IMR-90 (cell line): ENCODE measurements around the gene GTSE1. TPM values are rescaled to one million over a fixed set of nuclear protein-coding genes. Genes with fewer than 3 reads are reported as not detected.

Source experiments
- ATAC-seq: fragments of 200-7000 bp; cut with Tn5 transposase; 2 replicates; pipeline ENCODE4 v1.9.1; 2020; ENCODE audit warnings: low read depth, mild to moderate bottlenecking, moderate library complexity
- BruUV-seq: library from RNA; stranded (reverse); fragments of 400-500 nt; replicated peaks from 2 replicates; lab custom pipeline; 2021; lab: Mats Ljungman, UMichigan
- CTCF ChIA-PET: fragments of 300-600 bp; formaldehyde crosslinking; extraction: SDS; loops from one replicate; lab custom pipeline; 2021; ENCODE audit warnings: antibody characterized with exemption; lab: Yijun Ruan, JAX
- POLR2A ChIA-PET: fragments of 300-600 bp; sonication (Branson Sonifier 250); formaldehyde crosslinking; loops from one replicate; lab custom pipeline; 2022; ENCODE audit warnings: antibody characterized with exemption; ENCODE audit not compliant: unreplicated experiment; lab: Charles Lee
- DNase-seq: peaks from one replicate; pipeline ENCODE4 v3.0.0; 2013
- H2AFZ ChIP-seq: replicated peaks from 2 replicates; pipeline ENCODE3; 2013; ENCODE audit warnings: low read length, mild to moderate bottlenecking; ENCODE audit not compliant: poor library complexity
- H2AK5ac ChIP-seq: 2 replicates; pipeline ENCODE4 v1.6.1; 2013; ENCODE audit warnings: low read depth, low read length, inconsistent platforms
- H2AK9ac ChIP-seq: replicated peaks from 2 replicates; pipeline ENCODE3; 2013; ENCODE audit warnings: mild to moderate bottlenecking, low read depth, low read length, moderate library complexity; ENCODE audit not compliant: poor library complexity
- H2BK120ac ChIP-seq: 2 replicates; pipeline ENCODE4 v1.6.1; 2013; ENCODE audit warnings: low read depth, low read length, inconsistent platforms
- H2BK15ac ChIP-seq: 3 replicates; pipeline ENCODE4 v1.6.1; 2013; ENCODE audit warnings: low read depth, low read length, inconsistent platforms
- H2BK20ac ChIP-seq: 2 replicates; pipeline ENCODE4 v1.6.1; 2013; ENCODE audit warnings: low read depth, mild to moderate bottlenecking, inconsistent platforms, low read length, moderate library complexity
- H2BK5ac ChIP-seq: 2 replicates; pipeline ENCODE4 v1.6.1; 2013; ENCODE audit warnings: mild to moderate bottlenecking, low read depth, low read length, inconsistent platforms; ENCODE audit not compliant: poor library complexity, severe bottlenecking
- H3K14ac ChIP-seq: replicated peaks from 2 replicates; pipeline ENCODE4 v1.6.1; 2013; ENCODE audit warnings: low read depth, low read length, inconsistent platforms
- H3K18ac ChIP-seq: 2 replicates; pipeline ENCODE4 v1.6.1; 2013; ENCODE audit warnings: low read depth, low read length, control low read depth
- H3K23ac ChIP-seq: 2 replicates; pipeline ENCODE4 v1.6.1; 2013; ENCODE audit warnings: low read depth, low read length, inconsistent platforms
- H3K27ac ChIP-seq: 2 replicates; pipeline ENCODE4 v1.5.1; 2013; ENCODE audit warnings: mild to moderate bottlenecking, control low read depth, low read length; ENCODE audit not compliant: insufficient read depth
- H3K27me3 ChIP-seq: 2 replicates; pipeline ENCODE4 v1.6.1; 2013; ENCODE audit warnings: low read length; ENCODE audit not compliant: control insufficient read depth, insufficient read depth
- H3K36me3 ChIP-seq: 2 replicates; pipeline ENCODE4 v1.6.1; 2013; ENCODE audit warnings: low read length, mixed read lengths; ENCODE audit not compliant: control insufficient read depth, insufficient read depth
- H3K4ac ChIP-seq: 2 replicates; pipeline ENCODE4 v1.6.1; 2013; ENCODE audit warnings: low read depth, low read length, inconsistent platforms
- H3K4me1 ChIP-seq: 2 replicates; pipeline ENCODE4 v1.6.1; 2013; ENCODE audit warnings: low read length, mixed read lengths; ENCODE audit not compliant: control insufficient read depth, insufficient read depth
- H3K4me2 ChIP-seq: 2 replicates; pipeline ENCODE4 v1.6.1; 2013; ENCODE audit warnings: low read depth, mild to moderate bottlenecking, control low read depth, low read length, moderate library complexity
- H3K4me3 ChIP-seq: 2 replicates; pipeline ENCODE4 v1.5.1; 2013; ENCODE audit warnings: low read depth, mild to moderate bottlenecking, control low read depth, low read length, moderate library complexity; ENCODE audit not compliant: insufficient read depth
- H3K56ac ChIP-seq: 2 replicates; pipeline ENCODE4 v1.6.1; 2013; ENCODE audit warnings: low read length, inconsistent platforms; ENCODE audit not compliant: insufficient read depth; ENCODE audit errors: extremely low read depth
- H3K79me1 ChIP-seq, 2 experiments: 2 replicates each; pipeline ENCODE4 v1.6.1; 2013; ENCODE audit warnings: low read length in 2 of 2, inconsistent platforms in 1 of 2, low read depth in 1 of 2
- H3K9ac ChIP-seq: 2 replicates; pipeline ENCODE4 v1.6.1; 2013; ENCODE audit warnings: low read depth, low read length, control low read depth
- H3K9me1 ChIP-seq: 2 replicates; pipeline ENCODE4 v1.6.1; 2013; ENCODE audit warnings: low read length, inconsistent platforms; ENCODE audit not compliant: insufficient read depth
- H3K9me3 ChIP-seq: 2 replicates; pipeline ENCODE4 v1.6.1; 2013; ENCODE audit warnings: low read length; ENCODE audit not compliant: control insufficient read depth, insufficient read depth
- H4K20me1 ChIP-seq: 2 replicates; pipeline ENCODE4 v1.6.1; 2013; ENCODE audit warnings: low read length, inconsistent platforms; ENCODE audit not compliant: insufficient read depth
- H4K5ac ChIP-seq: 2 replicates; pipeline ENCODE4 v1.6.1; 2013; ENCODE audit warnings: mild to moderate bottlenecking, low read depth, low read length, control low read depth
- H4K8ac ChIP-seq, 2 experiments: 2 replicates each; pipeline ENCODE4 v1.6.1; 2013; ENCODE audit warnings: low read depth in 2 of 2, low read length in 2 of 2, control low read depth in 1 of 2, inconsistent platforms in 1 of 2
- H4K91ac ChIP-seq: 2 replicates; pipeline ENCODE4 v1.6.1; 2013; ENCODE audit warnings: low read depth, low read length, inconsistent platforms; ENCODE audit not compliant: insufficient read depth
- BHLHE40 ChIP-seq: fragments of 150-350 bp; IDR thresholded peaks from 2 replicates; pipeline ENCODE4 v1.6.1; 2016; ENCODE audit warnings: mild to moderate bottlenecking, low read depth, low read length
- CHD1 ChIP-seq: IDR thresholded peaks from 2 replicates; pipeline ENCODE4 v1.6.1; 2012; ENCODE audit warnings: low read depth, low read length, improper control_type of control experiment
- CTCF ChIP-seq: conservative IDR thresholded peaks from 2 replicates; pipeline ENCODE4 v1.5.1; 2012; ENCODE audit warnings: mild to moderate bottlenecking, low read depth, low read length, improper control_type of control experiment
- SMC3 ChIP-seq: fragments of 150-350 bp; IDR thresholded peaks from 2 replicates; pipeline ENCODE4 v1.6.1; 2016; ENCODE audit warnings: low read depth, mild to moderate bottlenecking, antibody characterized with exemption, low read length, moderate library complexity
- WGBS, 2 experiments: methylation state at CpG; one replicate each; pipeline versions ENCODE4 v1.1.5 to v1.1.7; 2013; ENCODE audit warnings: missing lambda C conversion rate in 2 of 2; ENCODE audit not compliant: insufficient read length in 1 of 2; ENCODE audit errors: extremely low coverage in 2 of 2; 5-methylcytosine and 5-hydroxymethylcytosine counted together
- dilution Hi-C: fragments of 300-500 bp; cut with HindIII; formaldehyde crosslinking; loops from one replicate; pipeline ENCODE4 v1.14.3; 2018; ENCODE audit warnings: low sequenced_read_pairs; ENCODE audit not compliant: unreplicated experiment
- in situ Hi-C: fragments of 300-500 bp; cut with MboI; formaldehyde crosslinking; loops from 3 replicates; pipeline ENCODE4 v1.14.3; 2019; ENCODE audit warnings: low sequenced_read_pairs, inconsistent platforms, mixed read lengths
- intact Hi-C: fragments of 100-400 bp; cut with micrococcal nuclease; formaldehyde crosslinking; loops from 2 replicates; pipeline ENCODE4 v1.10.0; 2022
- polyA plus RNA-seq, 3 experiments: library from polyadenylated mRNA; depleted of rRNA; stranded (reverse); fragments of >200 nt; gene quantifications; 2 replicates each; pipeline ENCODE4 v1.2.3, GENCODE V29; 2012; ENCODE audit warnings: low replicate concordance in 1 of 3
- total RNA-seq: library from RNA; depleted of rRNA; stranded (reverse); fragments of >200 nt; gene quantifications from 2 replicates; pipeline ENCODE4 v1.2.3, GENCODE V29; 2012

GTSE1 gene
- total and polyA plus RNA-seq, 2 of the 4 experiments (the other 2 are of a cell fraction) = 5.9 to 17.1 TPM

- peaks cover 32% of the 10 kb centered on the region for H3K27me3 ChIP-seq
- no peak for TF ChIP-seq SMC3
- peak; percentile 29; the same call in 1 of the 2 replicates for TF ChIP-seq CTCF
- TF ChIP-seq CHD1 = no peak
- no peak for TF ChIP-seq BHLHE40
- H3K9me3 ChIP-seq = peaks cover 23% of the 10 kb centered on the region
- dilution Hi-C loops (no loop called here), intact Hi-C loops (no loop called here), in situ Hi-C loops (no loop called here)
- H4K20me1 ChIP-seq = no peaks in the 10 kb centered on the region
- no peak overlapping the region for H3K23ac ChIP-seq
- H2AK9ac ChIP-seq = peak overlapping the region; percentile 7
- peak; percentile 35 for DNase-seq
- H3K14ac ChIP-seq = no peak overlapping the region
- no peak overlapping the region for H2BK15ac ChIP-seq
- no peak overlapping the region for H3K9ac ChIP-seq
- H3K27ac ChIP-seq = no peak overlapping the region
- H3K4me2 ChIP-seq = no peak overlapping the region
- no peak overlapping the region for H3K4ac ChIP-seq
- BruUV-seq = no TSS peak
- no peak overlapping the region for H4K5ac ChIP-seq
- no peaks in the 10 kb centered on the region for H3K9me1 ChIP-seq
- no peak overlapping the region for H4K8ac ChIP-seq
- H2BK5ac ChIP-seq = no peak overlapping the region
- no peak overlapping the region for H2BK20ac ChIP-seq
- WGBS, 2 experiments = 14% methylated on average over 33 of the region's 109 CpGs; no CpG with 5 or more reads in 1 of the 2 experiments
- no peak overlapping the region for H3K18ac ChIP-seq
- no peaks in the 10 kb centered on the region for H3K4me1 ChIP-seq
- H3K4me3 ChIP-seq = no peak overlapping the region
- H3K79me1 ChIP-seq = peaks cover 0 to 2% of the 10 kb centered on the region in 2 experiments; a peak in 1 of 4 replicates
- no peaks in the 10 kb centered on the region for H3K36me3 ChIP-seq
- H3K56ac ChIP-seq = no peak overlapping the region
- no peak overlapping the region for H4K91ac ChIP-seq
- POLR2A ChIA-PET = no interaction called here
- no peak overlapping the region for H2AK5ac ChIP-seq
- ATAC-seq = peak; percentile 35; the same call in 1 of the 2 replicates
- H2BK120ac ChIP-seq = no peak overlapping the region
- CTCF ChIA-PET = no interaction called here
- H2AFZ ChIP-seq = peak overlapping the region; percentile 69
Observed at GRCh38 chr22:46262449-46263215, 34.0 kb upstream of the GTSE1 start.
